ENCODE results near the gene CCDC171.

GRCh38 chr9:15824310-15824709 is 271.5 kb downstream of the CCDC171 start:
- TF ChIP-seq POLR2A (IDR thresholded peaks at IDR 0.05; ENCODE audit: borderline replicate concordance, extremely low read depth, insufficient read depth, insufficient read length), result no peak
- TF ChIP-seq ZBTB33 (IDR thresholded peaks at IDR 0.05; ENCODE audit: extremely low read depth, insufficient replicate concordance, low read length), result no peak
- TF ChIP-seq CTCF (IDR thresholded peaks at IDR 0.05 in 2 of 3, conservative IDR thresholded peaks at IDR 0.05 in 1 of 3; ENCODE audit: borderline replicate concordance in 1 of 3, insufficient read depth in 1 of 3, low read depth in 2 of 3, low read length in 2 of 3), result peak; percentile 13 to 40 (median 35); a peak in 3 of 6 replicates
- no peak for TF ChIP-seq POLR2AphosphoS5 (IDR thresholded peaks at IDR 0.05; ENCODE audit: low read depth, low read length)
- TF ChIP-seq CEBPB (IDR thresholded peaks at IDR 0.05; ENCODE audit: low read depth), result no peak
- TF ChIP-seq ZFX (IDR thresholded peaks at IDR 0.05), result no peak
- TF ChIP-seq SRF (IDR thresholded peaks at IDR 0.05; ENCODE audit: low read depth), result no peak
- TF ChIP-seq EZH2 (IDR thresholded peaks at IDR 0.05), result no peak
- no peak for TF ChIP-seq JUND (IDR thresholded peaks at IDR 0.05)
- TF ChIP-seq CBX3 (IDR thresholded peaks at IDR 0.05; ENCODE audit: low read depth), result no peak
- TF ChIP-seq YY1 (IDR thresholded peaks at IDR 0.05; ENCODE audit: extremely low read depth, insufficient replicate concordance, low read depth, low read length), result no peak
- no peak for TF ChIP-seq EZH2phosphoT487 (IDR thresholded peaks at IDR 0.05; ENCODE audit: borderline replicate concordance)
